Measurements from ENCODE around the gene CDK14. TPM values are rescaled to one million over a fixed set of nuclear protein-coding genes. Genes with fewer than 3 reads are reported as not detected.

CDK14 gene
- polyA plus RNA-seq, 3 donors = 1.7 to 2.5 (median 2.1) TPM

GRCh38 chr7:90817846-90818245 is 221.7 kb downstream of the CDK14 start:
- intact Hi-C loops (cut with micrococcal nuclease) = no loop called here
- no CpG with 5 or more reads among the region's 2 CpGs for WGBS (ENCODE audit: insufficient coverage)
- Histone ChIP-seq H3K4me2 (replicated peaks; ENCODE audit: extremely low read depth, low read length, poor library complexity, severe bottlenecking) (no peak overlapping the region), H3K4me1 (ENCODE audit: control insufficient read depth in 1 of 2, insufficient read depth in 2 of 2, low read length in 2 of 2) (no peaks in the 10 kb centered on the region), H3K27me3 (ENCODE audit: control insufficient read depth in 2 of 2, insufficient read depth in 2 of 2, low read length in 2 of 2) (no peaks in the 10 kb centered on the region), H3K79me2 (ENCODE audit: insufficient read depth, low read length) (no peaks in the 10 kb centered on the region), H4K20me1 (ENCODE audit: insufficient read depth, low read length) (no peaks in the 10 kb centered on the region), H3K36me3 (replicated peaks in 1 of 2; ENCODE audit: control insufficient read depth in 1 of 2, insufficient read depth in 2 of 2, low read length in 2 of 2) (no peaks in the 10 kb centered on the region), H3K27ac (ENCODE audit: low read depth in 1 of 2, low read length in 2 of 2) (no peak overlapping the region), H2AFZ (ENCODE audit: insufficient read depth, low read depth, low read length, poor library complexity, severe bottlenecking) (no peak overlapping the region), H3K9ac (ENCODE audit: insufficient read depth, low read length, poor library complexity, severe bottlenecking) (no peak overlapping the region), H3K4me3 (replicated peaks in 1 of 3; ENCODE audit: low read depth in 2 of 3, low read length in 3 of 3) (no peak overlapping the region), H3K9me3 (replicated peaks in 1 of 2; ENCODE audit: control insufficient read depth in 1 of 2, insufficient read depth in 1 of 2, low read length in 2 of 2) (no peaks in the 10 kb centered on the region)
- Mint-ChIP-seq H3K27ac (no peak overlapping the region), H3K4me1 (no peaks in the 10 kb centered on the region), H3K36me3 (peaks cover 4 to 11% of the 10 kb centered on the region in 2 donors), H3K27me3 (ENCODE audit: low read depth in 3 of 3) (no peaks in the 10 kb centered on the region), H3K4me3 (no peak overlapping the region), H3K9me3 (peaks cover 0 to 14% (median 2%) of the 10 kb centered on the region in 7 donors)
- TF ChIP-seq CTCF (IDR thresholded peaks at IDR 0.05) = no peak
- no peak for DNase-seq

- Histone ChIP-seq H3K36me3 (replicated peaks in 1 of 2; ENCODE audit: control insufficient read depth in 1 of 2, insufficient read depth in 2 of 2, low read length in 2 of 2) (no peaks in the 10 kb centered on the region), H3K27me3 (ENCODE audit: control insufficient read depth in 2 of 2, insufficient read depth in 2 of 2, low read length in 2 of 2) (no peaks in the 10 kb centered on the region), H3K4me3 (replicated peaks in 1 of 3; ENCODE audit: low read depth in 2 of 3, low read length in 3 of 3) (no peak overlapping the region), H3K79me2 (ENCODE audit: insufficient read depth, low read length) (no peaks in the 10 kb centered on the region), H3K4me2 (replicated peaks; ENCODE audit: extremely low read depth, low read length, poor library complexity, severe bottlenecking) (no peak overlapping the region), H3K9ac (ENCODE audit: insufficient read depth, low read length, poor library complexity, severe bottlenecking) (no peak overlapping the region), H2AFZ (ENCODE audit: insufficient read depth, low read depth, low read length, poor library complexity, severe bottlenecking) (no peak overlapping the region), H3K9me3 (replicated peaks in 1 of 2; ENCODE audit: control insufficient read depth in 1 of 2, insufficient read depth in 1 of 2, low read length in 2 of 2) (no peaks in the 10 kb centered on the region), H4K20me1 (ENCODE audit: insufficient read depth, low read length) (no peaks in the 10 kb centered on the region), H3K27ac (ENCODE audit: low read depth in 1 of 2, low read length in 2 of 2) (no peak overlapping the region), H3K4me1 (ENCODE audit: control insufficient read depth in 1 of 2, insufficient read depth in 2 of 2, low read length in 2 of 2) (no peaks in the 10 kb centered on the region)
- no peak overlapping the region for H3K27ac Mint-ChIP-seq
- no peak for TF ChIP-seq CTCF (IDR thresholded peaks at IDR 0.05)
- WGBS (ENCODE audit: insufficient coverage) = no CpG with 5 or more reads among the region's 1 CpG
- DNase-seq = no peak
- no peaks in the 10 kb centered on the region for H3K4me1 Mint-ChIP-seq
- intact Hi-C loops (cut with micrococcal nuclease) = no loop called here
- H3K4me3 Mint-ChIP-seq = no peak overlapping the region
- peaks cover 0 to 14% (median 2%) of the 10 kb centered on the region in 7 donors for H3K9me3 Mint-ChIP-seq
- H3K27me3 Mint-ChIP-seq (ENCODE audit: low read depth in 3 of 3) = no peaks in the 10 kb centered on the region
- peaks cover 4 to 11% of the 10 kb centered on the region in 2 donors for H3K36me3 Mint-ChIP-seq
These were observed 222.2 kb downstream of the CDK14 start for GRCh38 chr7:90818341-90818740.
